Stimulated activated naive B cell treated with anti-CD40 and anti-IgM and Interleukin-4, amounts not matched to agents 10 μg/mL and 1 μg/mL and 100 μg/mL, for 72 hours (primary cell): ENCODE data around the gene SLC28A2.

ENCODE experiments used
- ATAC-seq, 2 donors: fragments of 150-1000 bp; cut with Tn5 transposase; replicated peaks; 2 replicates each; pipeline ENCODE4 v1.10.0; 2021; ENCODE audit warnings: moderate library complexity in 1 of 2
- DNase-seq: peaks from one replicate; pipeline ENCODE4 v3.0.0; 2021
- H3K27ac Mint-ChIP-seq: one replicate; pipeline ENCODE4 v1.8.0; 2022; ENCODE audit warnings: mild to moderate bottlenecking, mixed read lengths
- H3K27me3 Mint-ChIP-seq, 2 donors: one replicate each; pipeline ENCODE4 v1.8.0; 2022; ENCODE audit warnings: mixed read lengths in 2 of 2
- H3K36me3 Mint-ChIP-seq, 2 donors: one replicate each; pipeline ENCODE4 v1.8.0; 2022; ENCODE audit warnings: mixed read lengths in 2 of 2, mild to moderate bottlenecking in 1 of 2
- H3K4me1 Mint-ChIP-seq, 2 donors: one replicate each; pipeline ENCODE4 v1.8.0; 2022; ENCODE audit warnings: mixed read lengths in 2 of 2, mild to moderate bottlenecking in 1 of 2
- H3K4me3 Mint-ChIP-seq, 2 donors: one replicate each; pipeline ENCODE4 v1.8.0; 2022; ENCODE audit warnings: mild to moderate bottlenecking in 2 of 2, mixed read lengths in 2 of 2, moderate library complexity in 1 of 2
- H3K9me3 Mint-ChIP-seq, 2 donors: one replicate each; pipeline ENCODE4 v1.8.0; 2022; ENCODE audit warnings: mixed read lengths in 2 of 2, mild to moderate bottlenecking in 1 of 2

The SLC28A2 gene, protein sequence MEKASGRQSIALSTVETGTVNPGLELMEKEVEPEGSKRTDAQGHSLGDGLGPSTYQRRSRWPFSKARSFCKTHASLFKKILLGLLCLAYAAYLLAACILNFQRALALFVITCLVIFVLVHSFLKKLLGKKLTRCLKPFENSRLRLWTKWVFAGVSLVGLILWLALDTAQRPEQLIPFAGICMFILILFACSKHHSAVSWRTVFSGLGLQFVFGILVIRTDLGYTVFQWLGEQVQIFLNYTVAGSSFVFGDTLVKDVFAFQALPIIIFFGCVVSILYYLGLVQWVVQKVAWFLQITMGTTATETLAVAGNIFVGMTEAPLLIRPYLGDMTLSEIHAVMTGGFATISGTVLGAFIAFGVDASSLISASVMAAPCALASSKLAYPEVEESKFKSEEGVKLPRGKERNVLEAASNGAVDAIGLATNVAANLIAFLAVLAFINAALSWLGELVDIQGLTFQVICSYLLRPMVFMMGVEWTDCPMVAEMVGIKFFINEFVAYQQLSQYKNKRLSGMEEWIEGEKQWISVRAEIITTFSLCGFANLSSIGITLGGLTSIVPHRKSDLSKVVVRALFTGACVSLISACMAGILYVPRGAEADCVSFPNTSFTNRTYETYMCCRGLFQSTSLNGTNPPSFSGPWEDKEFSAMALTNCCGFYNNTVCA

GRCh38 chr15:45251888-45252287 lies at the start of gene SLC28A2:
Gene SLC28A2, plus strand, starts transcription at chr15:45252234. Its CDS starts 982 bp downstream, at chr15:45253216.
- H3K4me1 Mint-ChIP-seq, result no peaks in the 10 kb centered on the region
- H3K9me3 Mint-ChIP-seq, result peaks cover 0 to 4% of the 10 kb centered on the region in 2 donors
- no peak within 1 kb of the TSS for H3K27ac Mint-ChIP-seq

GRCh38 chr15:45203182-45203581 lies 48.9 kb upstream of the SLC28A2 start:
- ATAC-seq (no peak), DNase-seq (no peak)
- Mint-ChIP-seq H3K9me3 (no peaks in the 10 kb centered on the region), H3K4me1 (peaks cover 0 to 16% of the 10 kb centered on the region in 2 donors), H3K36me3 (peaks cover 6 to 9% of the 10 kb centered on the region in 2 donors), H3K27ac (no peak overlapping the region), H3K4me3 (no peak overlapping the region), H3K27me3 (peaks cover 17 to 22% of the 10 kb centered on the region in 2 donors)

More at GRCh38 chr15:45251888-45252287, at the start of gene SLC28A2:
- Mint-ChIP-seq H3K27me3 (peaks cover 0 to 6% of the 10 kb centered on the region in 2 donors), H3K4me3 (no peak within 1 kb of the TSS), H3K36me3 (peaks cover 0 to 2% of the 10 kb centered on the region in 2 donors)
- no peak for ATAC-seq
- DNase-seq, result no peak

- peaks cover 0 to 8% of the 10 kb centered on the region in 2 donors for H3K4me1 Mint-ChIP-seq
- peaks cover 18 to 23% of the 10 kb centered on the region in 2 donors for H3K27me3 Mint-ChIP-seq
- H3K4me3 Mint-ChIP-seq, result no peak overlapping the region
- DNase-seq, result peak; percentile 44
- H3K36me3 Mint-ChIP-seq, result no peaks in the 10 kb centered on the region
- H3K27ac Mint-ChIP-seq, result no peak overlapping the region
- H3K9me3 Mint-ChIP-seq, result no peaks in the 10 kb centered on the region
- ATAC-seq, result peak; percentile 12 to 14
Observed at GRCh38 chr15:45205192-45205591, 46.8 kb upstream of the SLC28A2 start.

DNA sequence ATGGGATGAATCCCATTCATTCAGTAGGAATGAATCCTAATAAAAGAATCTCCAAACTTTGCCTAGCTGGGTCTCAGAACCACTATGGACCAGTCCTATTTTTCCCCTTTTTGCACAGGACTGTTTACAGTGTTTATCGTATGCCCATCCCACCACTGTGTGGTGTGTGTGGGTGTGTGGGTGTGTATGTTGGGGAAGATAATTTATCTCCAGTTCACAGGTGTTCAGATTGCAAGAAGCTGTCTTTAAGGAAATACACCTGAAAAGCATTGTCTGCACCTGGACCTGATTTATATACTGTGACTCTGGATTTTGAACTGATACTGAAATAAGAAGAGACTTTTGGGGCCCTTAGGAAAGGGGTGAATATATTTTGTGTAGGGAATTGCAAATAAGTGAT lies 39.5 kb upstream of the SLC28A2 start:
- Mint-ChIP-seq H3K9me3 (no peaks in the 10 kb centered on the region), H3K36me3 (no peaks in the 10 kb centered on the region), H3K27me3 (peaks cover 10 to 19% of the 10 kb centered on the region in 2 donors), H3K4me3 (no peak overlapping the region), H3K4me1 (no peaks in the 10 kb centered on the region), H3K27ac (no peak overlapping the region)
- no peak for ATAC-seq
- no peak for DNase-seq

DNA sequence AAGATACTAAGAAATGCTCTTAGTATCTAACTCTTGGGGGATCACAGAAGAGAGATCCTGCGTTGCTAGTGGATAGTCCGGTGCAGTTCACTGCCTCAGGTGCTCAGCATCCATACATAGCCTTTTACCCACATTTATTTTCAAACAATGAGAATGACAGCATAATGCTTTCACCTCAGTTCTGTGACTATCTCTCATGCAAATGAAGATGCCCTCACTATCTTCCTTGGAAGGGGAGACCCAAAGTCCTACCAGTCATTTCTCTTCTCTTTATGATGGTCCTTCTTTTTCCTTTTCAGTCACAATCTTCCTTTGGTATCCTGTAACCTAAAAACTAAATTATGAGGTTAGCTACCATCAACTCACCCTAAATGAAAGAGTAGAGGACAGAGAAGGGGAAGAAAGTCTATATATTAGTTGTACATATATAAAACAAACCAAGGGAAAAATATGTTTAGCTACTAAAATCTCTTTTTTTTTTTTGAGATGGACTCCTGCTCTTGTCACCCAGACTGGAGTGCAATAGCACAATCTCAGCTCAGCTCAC lies 30.9 kb upstream of the SLC28A2 start:
- Mint-ChIP-seq H3K9me3 (no peaks in the 10 kb centered on the region), H3K27ac (no peak overlapping the region), H3K4me1 (no peaks in the 10 kb centered on the region), H3K36me3 (no peaks in the 10 kb centered on the region), H3K27me3 (peaks cover 33 to 46% of the 10 kb centered on the region in 2 donors), H3K4me3 (no peak overlapping the region)
- peak in 1 of 2 donors; percentile 23 for ATAC-seq
- DNase-seq, result no peak

DNA sequence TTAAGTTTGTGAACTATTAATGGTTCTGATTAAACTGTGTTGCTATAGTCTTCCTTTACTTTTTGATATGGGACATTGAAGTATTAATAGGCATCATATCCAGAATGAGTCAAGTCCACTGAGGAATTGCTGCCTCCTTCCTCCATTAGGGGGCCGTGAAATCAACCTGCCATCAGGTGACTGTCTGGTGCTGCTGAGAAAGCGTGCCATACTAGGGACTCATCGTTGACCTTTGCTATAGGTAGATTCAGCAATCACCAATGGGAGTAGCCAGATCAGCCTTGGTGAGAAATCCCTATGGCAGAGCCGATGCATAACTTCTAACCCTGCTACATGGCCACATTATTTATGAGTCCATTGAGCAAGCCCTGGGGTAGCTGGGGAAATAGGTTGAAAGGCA lies 30.1 kb upstream of the SLC28A2 start:
- H3K4me1 Mint-ChIP-seq, result no peaks in the 10 kb centered on the region
- H3K4me3 Mint-ChIP-seq, result no peak overlapping the region
- no peak overlapping the region for H3K27ac Mint-ChIP-seq
- peaks cover 33 to 46% of the 10 kb centered on the region in 2 donors for H3K27me3 Mint-ChIP-seq
- no peaks in the 10 kb centered on the region for H3K36me3 Mint-ChIP-seq
- peak in 1 of 2 donors; percentile 10 for ATAC-seq
- DNase-seq, result no peak
- no peaks in the 10 kb centered on the region for H3K9me3 Mint-ChIP-seq

DNA sequence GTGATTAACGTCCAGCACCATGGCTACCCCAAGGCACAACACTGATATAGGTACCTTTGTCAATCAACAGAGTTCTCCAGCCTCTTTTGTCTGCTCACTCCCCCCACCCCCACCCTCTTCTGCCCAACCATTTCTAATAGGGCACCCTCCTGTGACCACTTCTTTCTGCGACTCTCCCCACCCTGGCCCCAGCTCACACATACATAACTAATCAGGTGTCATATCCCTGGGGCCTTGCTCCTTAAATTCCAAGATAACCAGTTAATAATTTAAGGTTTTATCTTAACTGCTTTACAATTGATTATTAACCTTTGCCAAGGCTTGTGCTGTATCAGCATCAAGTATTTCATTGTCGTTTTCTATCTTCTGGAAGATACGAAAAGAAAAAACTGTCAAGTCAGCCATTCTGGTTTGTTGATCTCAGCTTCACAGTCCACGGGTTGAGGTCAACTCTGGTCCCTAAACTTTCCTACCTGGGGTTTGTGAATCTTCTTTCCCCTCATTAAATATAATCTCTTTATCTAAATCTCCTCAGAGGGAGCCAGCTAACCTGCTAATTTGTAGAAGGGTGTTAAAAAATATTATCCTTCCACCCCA lies 27.3 kb upstream of the SLC28A2 start:
- DNase-seq (no peak), ATAC-seq (no peak)
- no peak overlapping the region for H3K27ac Mint-ChIP-seq
- H3K27me3 Mint-ChIP-seq, result peaks cover 38 to 60% of the 10 kb centered on the region in 2 donors
- H3K36me3 Mint-ChIP-seq, result peaks cover 0 to 2% of the 10 kb centered on the region in 2 donors
- H3K9me3 Mint-ChIP-seq, result no peaks in the 10 kb centered on the region
- H3K4me1 Mint-ChIP-seq, result no peaks in the 10 kb centered on the region
- no peak overlapping the region for H3K4me3 Mint-ChIP-seq

- Mint-ChIP-seq H3K27me3 (peaks cover 38 to 59% of the 10 kb centered on the region in 2 donors), H3K4me1 (no peaks in the 10 kb centered on the region), H3K9me3 (no peaks in the 10 kb centered on the region), H3K27ac (no peak overlapping the region), H3K4me3 (no peak overlapping the region), H3K36me3 (peaks cover 0 to 2% of the 10 kb centered on the region in 2 donors)
- ATAC-seq, result no peak
- no peak for DNase-seq
Observed at GRCh38 chr15:45225506-45226273, 26.3 kb upstream of the SLC28A2 start.

GRCh38 chr15:45228931-45229330 lies 23.1 kb upstream of the SLC28A2 start:
- peaks cover 0 to 2% of the 10 kb centered on the region in 2 donors for H3K36me3 Mint-ChIP-seq

DNA sequence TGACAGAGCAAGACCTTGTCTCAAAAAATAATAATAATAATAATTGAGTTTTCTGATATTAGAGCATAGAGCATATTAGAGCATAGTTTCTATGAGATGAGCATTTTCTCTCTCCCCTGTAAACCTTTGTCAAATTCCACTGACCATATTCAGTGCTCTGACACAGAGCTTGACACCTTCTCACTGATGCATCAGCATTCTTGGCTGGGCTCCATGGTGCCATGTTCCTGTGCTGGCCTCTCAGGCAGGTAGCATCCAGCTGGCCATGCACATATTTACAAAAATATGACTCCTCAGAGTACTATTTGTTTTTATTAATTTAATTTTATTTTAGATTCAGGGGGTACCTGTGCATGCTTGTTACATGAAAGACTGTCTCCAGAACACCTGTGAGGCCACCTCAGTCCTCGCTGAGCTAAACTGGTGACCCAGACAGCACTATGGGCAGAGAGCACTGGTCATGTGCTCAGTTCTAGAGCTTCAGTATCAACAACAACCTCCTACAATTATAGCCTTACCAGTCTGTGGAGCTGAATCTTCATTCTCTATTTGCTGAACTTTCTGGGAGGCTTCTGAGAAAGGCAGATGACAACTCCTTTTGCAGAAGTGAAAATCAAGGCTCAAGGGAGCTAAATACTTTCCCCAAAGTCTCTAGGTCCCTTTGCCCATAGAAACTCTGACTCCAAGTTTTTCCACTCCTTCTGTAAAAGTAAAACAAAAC lies 21.6 kb upstream of the SLC28A2 start:
- Mint-ChIP-seq H3K36me3 (peaks cover 2% of the 10 kb centered on the region in 2 donors), H3K27me3 (peaks cover 27 to 35% of the 10 kb centered on the region in 2 donors), H3K9me3 (peaks cover 14 to 22% of the 10 kb centered on the region in 2 donors), H3K4me3 (no peak overlapping the region), H3K4me1 (no peaks in the 10 kb centered on the region), H3K27ac (no peak overlapping the region)
- ATAC-seq, result peak; percentile 64 to 67
- DNase-seq, result no peak

More at GRCh38 chr15:45228931-45229330, 23.1 kb upstream of the SLC28A2 start:
- H3K4me1 Mint-ChIP-seq, result no peaks in the 10 kb centered on the region
- DNase-seq (no peak), ATAC-seq (no peak)
- no peak overlapping the region for H3K27ac Mint-ChIP-seq
- H3K9me3 Mint-ChIP-seq, result peaks cover 5 to 12% of the 10 kb centered on the region in 2 donors
- peaks cover 36 to 46% of the 10 kb centered on the region in 2 donors for H3K27me3 Mint-ChIP-seq
- H3K4me3 Mint-ChIP-seq, result no peak overlapping the region

DNA sequence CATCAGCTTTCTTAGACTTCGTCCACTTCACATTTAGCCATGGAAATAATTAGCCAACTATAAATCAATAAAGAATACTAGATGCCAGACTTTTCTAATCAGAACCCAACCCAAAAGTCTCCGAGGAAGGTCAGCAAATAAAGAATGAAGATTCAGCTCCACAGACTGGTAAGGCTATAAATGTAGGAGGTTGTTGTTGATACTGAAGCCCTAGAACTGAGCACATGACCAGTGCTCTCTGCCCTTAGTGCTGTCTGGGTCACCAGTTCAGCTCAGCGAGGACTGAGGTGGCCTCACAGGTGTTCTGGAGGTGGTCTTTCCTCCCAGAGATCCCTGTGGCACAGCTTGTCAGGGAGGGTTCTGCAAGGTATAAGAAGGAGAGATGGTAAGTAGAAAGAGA lies 20.9 kb upstream of the SLC28A2 start:
- peaks cover 2 to 3% of the 10 kb centered on the region in 2 donors for H3K36me3 Mint-ChIP-seq
- H3K27me3 Mint-ChIP-seq, result peaks cover 27 to 28% of the 10 kb centered on the region in 2 donors
- no peak overlapping the region for H3K4me3 Mint-ChIP-seq
- DNase-seq (no peak), ATAC-seq (no peak)
- H3K9me3 Mint-ChIP-seq, result peaks cover 16 to 22% of the 10 kb centered on the region in 2 donors
- no peak overlapping the region for H3K27ac Mint-ChIP-seq
- no peaks in the 10 kb centered on the region for H3K4me1 Mint-ChIP-seq

DNA sequence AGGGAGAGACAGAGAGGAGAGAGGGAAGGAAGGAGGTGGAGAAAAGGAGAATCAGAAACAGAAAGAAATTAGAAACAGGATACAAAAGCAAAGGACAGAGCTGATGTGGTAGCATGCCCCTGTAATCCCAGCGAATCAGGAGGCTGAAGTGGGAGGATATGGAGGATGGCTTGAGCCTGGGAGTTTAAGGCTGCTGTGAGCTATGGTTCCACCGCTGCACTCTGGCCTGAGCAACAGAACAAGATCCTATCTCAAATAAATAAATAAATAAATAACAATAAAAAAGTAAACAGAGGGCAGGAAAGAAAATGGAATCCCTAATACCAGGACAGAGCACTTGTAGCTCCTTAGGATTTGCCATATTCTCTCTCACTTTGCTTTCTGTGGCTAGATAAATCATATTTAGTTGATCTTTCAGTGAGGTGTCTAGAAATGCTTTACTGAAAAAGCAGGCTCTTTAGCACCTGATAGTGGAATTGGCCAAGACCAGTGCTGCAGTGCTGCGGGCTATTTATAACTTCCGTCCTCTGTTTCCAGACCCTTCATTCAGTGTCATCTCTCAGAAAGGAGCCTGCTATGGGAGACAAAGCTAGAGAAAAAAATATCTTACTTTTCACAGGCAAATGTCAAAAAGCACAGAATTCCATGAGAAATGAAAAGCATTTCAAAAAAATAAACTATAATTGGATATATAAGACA lies 20.0 kb upstream of the SLC28A2 start:
- DNase-seq (no peak), ATAC-seq (no peak)
- peaks cover 21 to 24% of the 10 kb centered on the region in 2 donors for H3K9me3 Mint-ChIP-seq
- peaks cover 27 to 28% of the 10 kb centered on the region in 2 donors for H3K27me3 Mint-ChIP-seq
- H3K27ac Mint-ChIP-seq, result no peak overlapping the region
- peaks cover 2 to 5% of the 10 kb centered on the region in 2 donors for H3K36me3 Mint-ChIP-seq
- H3K4me1 Mint-ChIP-seq, result no peaks in the 10 kb centered on the region
- H3K4me3 Mint-ChIP-seq, result no peak overlapping the region
